HepG2 (cell line): Measurements from ENCODE around the gene XPNPEP1.

Experiments used
- CBX5 ChIP-seq: sonication (generic); formaldehyde crosslinking; IDR thresholded peaks from 2 replicates; pipeline ENCODE4 v1.4.0; 2020; ENCODE audit warnings: missing genetic modification reagents, borderline replicate concordance
- HNRNPK ChIP-seq: fragments of 200-400 bp; formaldehyde crosslinking; IDR thresholded peaks from 2 replicates; pipeline ENCODE4 v1.6.1; 2018; ENCODE audit warnings: low read length, low read depth, moderate library complexity, mild to moderate bottlenecking; ENCODE audit not compliant: poor library complexity, severe bottlenecking
- RAD21 ChIP-seq: fragments of 450-650 bp; formaldehyde crosslinking; IDR thresholded peaks from 2 replicates; pipeline ENCODE4 v1.5.0; 2020; ENCODE audit warnings: mild to moderate bottlenecking
- SNAPC2 ChIP-seq: sonication (generic); formaldehyde crosslinking; IDR thresholded peaks from 2 replicates; pipeline ENCODE4 v1.8.1; 2022; ENCODE audit warnings: mild to moderate bottlenecking, missing genetic modification reagents
- ZNF296 ChIP-seq: sonication (generic); formaldehyde crosslinking; conservative IDR thresholded peaks from 2 replicates; pipeline ENCODE4 v1.5.0; 2020; ENCODE audit warnings: mild to moderate bottlenecking, missing genetic modification reagents
- TF ChIP-seq, protein P1 (sequence below): sonication (generic); formaldehyde crosslinking; IDR thresholded peaks from 2 replicates; pipeline ENCODE4 v1.5.0; 2020; ENCODE audit warnings: mild to moderate bottlenecking, missing genetic modification reagents, moderate library complexity

DNA sequence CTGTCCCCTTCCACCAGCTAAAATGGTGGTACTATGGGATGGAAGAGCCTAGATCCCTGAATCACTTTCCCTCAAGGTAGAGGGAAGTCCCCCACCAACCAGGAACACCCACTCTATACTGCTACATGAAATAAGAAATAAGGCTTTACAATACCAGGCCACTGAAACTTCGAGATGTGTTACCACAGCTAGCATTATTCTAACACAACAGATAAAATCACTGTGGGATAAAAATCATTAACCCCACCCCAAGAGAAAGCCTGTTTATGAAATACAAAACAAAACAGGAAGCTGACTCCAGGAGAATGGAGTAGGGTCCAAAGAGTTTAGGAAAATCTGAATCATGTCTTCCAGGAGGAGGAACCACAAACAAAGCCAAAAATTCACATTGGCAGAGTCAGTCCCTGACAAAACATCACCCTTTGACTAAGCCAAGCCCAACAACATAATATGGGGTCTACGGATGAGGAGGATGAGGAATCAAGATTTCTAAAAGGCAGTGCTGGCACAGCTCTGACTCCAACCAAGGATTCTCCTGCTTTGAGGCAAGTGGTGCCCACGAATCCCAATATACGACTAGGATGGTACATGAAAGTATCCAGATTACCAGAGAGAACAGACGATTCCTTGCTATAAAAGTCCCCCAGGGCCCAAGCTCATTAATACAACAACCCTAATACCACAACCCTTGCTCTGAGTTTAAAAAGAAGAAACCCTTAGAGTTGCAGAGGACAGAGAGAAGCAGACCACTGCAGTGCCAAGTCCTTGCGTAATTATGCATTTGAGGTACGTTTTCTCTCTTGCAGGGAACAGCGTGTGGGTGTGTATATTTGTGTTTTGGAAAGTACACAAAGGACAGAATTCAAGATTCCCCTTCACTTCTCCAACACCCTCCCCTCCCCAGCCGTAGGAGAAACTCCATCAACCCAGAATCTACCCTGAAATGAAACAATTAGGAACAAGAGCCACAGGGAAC is 23.7 kb downstream of the XPNPEP1 start:
- TF ChIP-seq SNAPC2 (no peak), RAD21 (CRISPR knock-in tag) (no peak), HNRNPK (no peak), ZNF296 (CRISPR knock-in tag) (no peak), CBX5 (CRISPR knock-in tag) (no peak)
- TF ChIP-seq, protein P1, sequence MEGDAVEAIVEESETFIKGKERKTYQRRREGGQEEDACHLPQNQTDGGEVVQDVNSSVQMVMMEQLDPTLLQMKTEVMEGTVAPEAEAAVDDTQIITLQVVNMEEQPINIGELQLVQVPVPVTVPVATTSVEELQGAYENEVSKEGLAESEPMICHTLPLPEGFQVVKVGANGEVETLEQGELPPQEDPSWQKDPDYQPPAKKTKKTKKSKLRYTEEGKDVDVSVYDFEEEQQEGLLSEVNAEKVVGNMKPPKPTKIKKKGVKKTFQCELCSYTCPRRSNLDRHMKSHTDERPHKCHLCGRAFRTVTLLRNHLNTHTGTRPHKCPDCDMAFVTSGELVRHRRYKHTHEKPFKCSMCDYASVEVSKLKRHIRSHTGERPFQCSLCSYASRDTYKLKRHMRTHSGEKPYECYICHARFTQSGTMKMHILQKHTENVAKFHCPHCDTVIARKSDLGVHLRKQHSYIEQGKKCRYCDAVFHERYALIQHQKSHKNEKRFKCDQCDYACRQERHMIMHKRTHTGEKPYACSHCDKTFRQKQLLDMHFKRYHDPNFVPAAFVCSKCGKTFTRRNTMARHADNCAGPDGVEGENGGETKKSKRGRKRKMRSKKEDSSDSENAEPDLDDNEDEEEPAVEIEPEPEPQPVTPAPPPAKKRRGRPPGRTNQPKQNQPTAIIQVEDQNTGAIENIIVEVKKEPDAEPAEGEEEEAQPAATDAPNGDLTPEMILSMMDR (CRISPR knock-in tag), result no peak
